ENCODE measurements around the gene APLF.
A peak's percentile ranks its signal among the peaks of the same experiment; 100 is the strongest.
"Not testable (repeated sequence)": the region's sequence is repeated elsewhere in the genome, so short reads cannot be mapped to it uniquely, and the experiment has no call there.

The APLF gene

DNA sequence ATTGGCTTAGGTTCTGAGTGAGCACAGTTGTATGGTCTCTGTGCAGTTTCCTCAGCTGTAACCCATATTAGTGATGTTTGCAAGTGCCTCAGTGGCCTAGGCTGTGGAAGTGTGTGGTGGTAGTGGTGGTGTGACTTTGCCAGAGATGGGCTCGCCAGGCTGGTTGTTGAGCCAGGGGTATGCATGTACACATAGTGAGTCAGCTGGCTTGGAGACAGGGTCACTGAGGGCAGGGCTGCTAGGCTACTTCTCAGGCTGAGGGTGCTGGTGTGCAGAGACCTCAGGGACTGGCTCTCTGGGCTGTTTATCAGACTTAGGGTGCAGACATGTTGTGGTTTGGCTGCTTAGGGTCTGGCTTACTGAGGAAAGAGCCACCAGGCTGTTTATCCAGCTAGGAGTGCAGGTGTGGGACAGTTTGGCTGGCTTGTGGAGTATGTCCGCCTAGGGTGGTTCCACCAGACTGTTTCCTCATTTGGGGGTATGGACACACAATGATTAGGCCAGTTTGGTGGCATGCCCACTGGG, 15.0 kb downstream of the APLF start:
- no peak for DNase-seq

DNA sequence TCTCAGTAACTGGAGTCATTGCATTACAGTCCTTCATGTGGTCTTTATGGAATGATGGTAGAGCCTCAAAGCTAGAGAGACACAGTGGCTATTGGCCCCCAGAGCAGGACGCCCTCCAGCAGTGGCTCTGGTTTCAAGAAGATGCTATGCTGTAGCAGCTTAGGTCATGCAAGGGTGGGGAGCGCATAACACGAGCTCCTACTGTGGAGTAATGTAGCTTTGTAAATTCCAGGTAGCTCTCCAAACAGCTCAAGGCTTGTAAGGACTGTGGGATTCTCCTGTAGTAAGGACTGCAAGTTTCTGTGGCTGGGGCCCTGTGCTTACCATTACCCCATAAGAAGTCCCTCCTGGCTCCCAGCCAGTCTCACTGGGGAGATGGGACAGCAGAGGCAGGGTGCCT, 15.6 kb downstream of the APLF start:
- DNase-seq: no peak

DNA sequence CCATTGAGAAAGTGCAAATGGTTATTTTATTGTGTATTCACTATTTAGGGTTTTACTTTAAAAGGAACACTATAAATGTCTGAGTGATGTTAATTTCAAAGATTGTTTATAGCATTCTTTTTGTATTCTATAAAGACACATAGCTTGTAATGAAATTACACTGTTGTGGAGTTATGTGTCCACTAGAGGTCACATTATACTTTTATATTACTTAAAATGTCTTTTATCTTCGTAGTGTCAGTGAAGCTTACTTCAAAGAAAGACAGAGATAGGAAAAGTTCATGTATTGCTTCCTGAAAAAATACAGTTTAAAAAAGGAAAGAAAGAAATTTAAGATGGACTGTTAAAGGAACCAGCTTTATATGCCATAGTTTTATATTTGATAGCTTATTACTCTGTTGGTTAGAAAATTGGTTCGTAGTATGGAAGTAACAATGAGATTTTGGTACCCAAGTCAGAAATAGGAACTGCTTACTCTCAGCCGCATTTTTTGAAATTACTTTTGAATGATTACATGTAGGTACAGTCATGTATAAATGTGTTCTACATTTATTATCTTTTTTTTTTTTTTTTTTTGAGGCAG, 20.5 kb downstream of the APLF start:
- DNase-seq: peak in 1 of 2 experiments; percentile 45

DNA sequence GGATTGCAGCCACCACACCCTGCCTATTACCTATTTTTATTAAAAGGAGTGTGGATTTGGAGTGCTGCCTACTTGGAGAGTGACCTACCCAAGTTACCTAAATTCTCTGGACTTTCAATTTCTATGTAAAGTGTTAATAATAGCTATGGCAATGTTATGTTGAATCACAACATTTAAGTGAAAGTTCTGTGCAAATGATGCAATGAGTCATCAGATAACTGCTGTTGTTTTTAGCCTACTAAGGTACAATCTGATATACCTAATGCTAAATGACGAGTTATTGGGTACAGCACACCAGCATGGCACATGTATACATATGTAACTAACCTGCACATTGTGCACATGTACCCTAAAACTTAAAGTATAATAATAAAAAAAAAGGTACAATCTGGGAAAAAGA, 21.2 kb downstream of the APLF start:
- DNase-seq: not testable (repeated sequence)

DNA sequence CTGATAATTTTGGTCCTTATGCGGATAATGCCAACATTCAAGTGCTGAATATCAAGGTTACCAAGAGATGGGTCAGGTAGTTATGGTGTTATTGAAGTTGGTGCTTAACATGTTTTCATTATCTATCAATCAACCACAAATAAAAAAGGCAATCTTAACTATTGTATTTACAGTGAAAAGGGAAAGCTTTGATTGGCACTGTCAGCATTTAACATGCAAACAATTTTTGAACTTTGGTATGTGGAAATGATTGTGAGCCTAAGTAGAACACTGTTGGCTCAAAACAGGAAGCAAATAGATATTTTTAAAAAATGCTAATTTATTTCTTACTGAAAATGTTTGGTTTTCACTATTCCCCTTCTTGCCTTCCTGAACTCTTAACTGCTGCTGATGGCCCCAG, 21.9 kb downstream of the APLF start:
- DNase-seq: no peak

DNA sequence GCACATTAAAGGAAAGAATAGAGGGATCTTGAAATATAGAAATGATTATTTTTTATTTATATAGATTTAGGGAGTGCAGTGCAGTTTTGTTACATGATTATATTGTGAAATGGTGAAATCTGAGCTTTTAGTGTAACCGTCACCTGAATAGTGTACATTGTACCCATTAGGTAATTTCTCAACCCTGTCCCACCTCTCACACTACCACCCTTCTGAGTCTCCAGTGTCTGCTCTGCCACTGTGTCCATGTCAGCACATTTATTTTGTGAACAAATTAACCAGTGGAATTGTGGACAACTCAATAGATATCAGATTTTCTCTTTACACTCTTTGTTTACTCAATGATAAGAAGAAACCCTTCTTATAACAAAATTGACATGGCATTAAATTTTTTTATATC, 24.2 kb downstream of the APLF start:
- no peak for DNase-seq

DNA sequence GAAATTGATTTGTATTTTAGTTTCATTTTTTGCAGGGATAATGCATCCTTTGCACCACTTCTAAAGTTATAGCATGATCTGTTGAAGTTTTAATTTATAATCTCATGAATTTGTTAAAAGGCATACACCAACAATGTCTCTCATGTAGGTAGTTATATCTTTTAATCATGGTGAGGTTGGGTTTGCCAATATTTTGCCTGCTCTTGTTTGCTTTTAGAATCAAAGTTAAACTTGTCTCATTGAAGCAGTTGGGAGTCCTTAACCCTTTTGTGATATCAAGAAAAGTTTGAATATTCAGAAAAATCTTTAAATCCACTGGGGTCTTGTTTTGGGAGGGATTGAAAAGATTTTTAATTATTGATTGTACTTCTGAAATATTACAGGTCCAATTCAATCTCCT, 31.7 kb downstream of the APLF start:
- DNase-seq: no peak

DNA sequence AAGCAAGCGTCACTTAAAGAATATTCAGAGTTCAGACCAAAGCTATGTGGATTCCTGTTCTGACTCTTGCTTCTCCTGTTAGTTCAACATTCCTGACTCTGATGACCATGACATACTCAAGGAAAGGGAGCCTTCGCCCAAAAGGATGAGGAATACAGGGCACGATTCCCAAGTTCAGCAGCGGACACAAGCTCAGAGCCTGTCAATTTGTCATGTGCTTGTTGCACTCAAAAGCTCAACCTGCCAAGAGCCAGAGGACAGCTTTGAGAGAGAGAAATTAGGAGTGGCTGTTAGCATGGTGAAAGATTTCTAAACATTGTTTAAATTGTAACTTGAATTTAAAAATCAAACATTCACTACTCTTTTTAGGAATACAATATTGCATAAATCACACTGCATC, 33.3 kb downstream of the APLF start:
- DNase-seq: no peak

DNA sequence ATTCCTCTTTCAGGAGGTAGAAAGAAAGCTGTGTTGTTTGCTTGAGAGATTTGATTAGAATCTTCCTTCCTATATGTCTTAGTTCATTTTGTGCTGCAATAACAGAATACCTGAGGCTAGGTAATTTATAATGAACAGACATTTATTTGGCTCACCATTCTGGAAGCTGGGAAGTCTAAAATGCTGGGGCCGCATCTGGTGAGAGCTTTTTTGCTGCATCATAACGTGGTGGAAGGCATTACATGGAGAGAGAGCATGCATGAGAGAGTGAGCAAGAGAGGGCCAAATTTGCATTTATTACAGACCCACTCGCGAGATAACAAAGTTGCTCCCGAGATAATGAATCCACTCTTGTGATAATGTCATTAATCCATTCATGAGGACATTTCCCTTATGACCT, 34.4 kb downstream of the APLF start:
- no peak for DNase-seq

DNA sequence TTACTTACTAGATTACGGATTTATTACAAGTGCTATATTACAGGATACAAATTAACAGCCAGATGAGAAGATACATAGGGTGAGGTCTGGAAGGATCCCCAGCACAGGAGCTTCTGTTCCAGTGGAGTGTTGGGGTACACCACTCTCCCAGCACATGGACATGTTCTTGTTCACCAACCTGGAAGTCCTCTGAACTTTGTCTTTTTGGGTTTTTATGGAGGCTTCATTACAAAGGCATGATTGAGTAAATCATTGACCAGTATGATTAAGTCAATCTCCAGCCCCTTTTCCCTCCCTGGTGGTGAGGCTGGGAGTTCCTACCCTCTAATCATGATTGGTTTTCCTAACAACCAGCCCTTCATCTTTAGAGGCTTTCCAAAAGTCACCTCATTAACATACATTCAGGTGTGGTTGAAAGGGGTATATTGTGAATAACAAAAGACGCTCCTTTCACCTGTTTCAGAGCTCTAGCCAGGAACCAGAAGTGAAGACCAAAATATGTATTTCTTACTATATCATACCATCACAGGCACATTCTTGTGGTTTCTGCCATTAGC, 38.3 kb downstream of the APLF start:
- no peak for DNase-seq

DNA sequence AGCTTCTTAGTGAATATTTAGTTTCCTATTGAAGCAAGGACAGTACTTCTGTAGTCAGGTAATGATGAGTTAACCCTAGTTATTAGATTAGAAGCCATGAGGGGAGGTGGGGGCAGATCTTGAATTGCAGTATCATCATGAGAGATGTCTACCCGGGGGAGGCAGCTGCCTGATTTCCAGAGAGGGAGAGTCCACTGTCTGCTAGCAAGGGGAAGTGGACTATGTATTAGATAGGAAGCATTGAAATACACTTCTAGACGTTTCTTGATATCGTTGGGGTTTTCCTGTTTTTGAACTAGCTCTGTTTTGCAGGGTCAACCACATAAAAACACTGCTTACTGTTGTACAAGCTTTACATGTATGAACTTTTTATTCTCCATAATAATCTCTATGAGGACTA, 38.8 kb downstream of the APLF start:
- DNase-seq: no peak

DNA sequence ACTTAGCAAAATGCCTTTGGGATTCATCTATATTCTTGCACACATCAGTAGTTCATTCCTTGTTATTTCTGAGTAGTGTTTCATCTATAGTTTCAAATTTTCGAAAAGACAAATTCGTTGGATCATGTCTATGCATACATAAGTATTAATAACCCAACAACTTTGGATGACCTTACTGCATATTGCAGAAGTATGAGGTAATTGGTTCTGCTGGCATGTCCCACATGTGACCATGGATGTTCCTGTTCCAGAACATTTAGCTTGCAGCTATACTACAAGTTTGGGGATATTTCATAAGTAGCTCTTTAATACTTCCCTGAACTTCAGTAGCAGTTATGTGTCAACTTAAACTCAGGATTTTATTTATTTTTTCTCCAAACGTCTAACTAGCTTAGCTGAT, 44.9 kb downstream of the APLF start:
- no peak for DNase-seq

DNA sequence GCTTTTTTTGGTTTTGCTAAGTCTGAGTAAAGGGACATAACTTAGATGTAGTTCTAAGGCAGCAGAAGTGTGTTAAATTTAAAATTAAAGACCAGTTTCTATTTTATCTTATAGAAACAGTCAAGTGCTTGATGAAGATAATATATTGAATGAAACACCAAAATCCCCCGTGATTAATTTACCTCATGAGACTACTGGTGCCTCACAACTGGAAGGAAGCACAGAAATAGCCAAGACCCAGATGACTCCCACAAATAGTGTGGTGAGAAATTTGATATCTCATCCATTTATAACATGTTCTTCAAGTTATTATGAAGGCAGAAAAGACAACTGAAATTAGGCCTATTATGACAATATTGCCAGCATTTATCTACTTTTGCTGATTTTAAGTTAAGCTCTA, 45.6 kb downstream of the APLF start:
- DNase-seq: no peak

DNA sequence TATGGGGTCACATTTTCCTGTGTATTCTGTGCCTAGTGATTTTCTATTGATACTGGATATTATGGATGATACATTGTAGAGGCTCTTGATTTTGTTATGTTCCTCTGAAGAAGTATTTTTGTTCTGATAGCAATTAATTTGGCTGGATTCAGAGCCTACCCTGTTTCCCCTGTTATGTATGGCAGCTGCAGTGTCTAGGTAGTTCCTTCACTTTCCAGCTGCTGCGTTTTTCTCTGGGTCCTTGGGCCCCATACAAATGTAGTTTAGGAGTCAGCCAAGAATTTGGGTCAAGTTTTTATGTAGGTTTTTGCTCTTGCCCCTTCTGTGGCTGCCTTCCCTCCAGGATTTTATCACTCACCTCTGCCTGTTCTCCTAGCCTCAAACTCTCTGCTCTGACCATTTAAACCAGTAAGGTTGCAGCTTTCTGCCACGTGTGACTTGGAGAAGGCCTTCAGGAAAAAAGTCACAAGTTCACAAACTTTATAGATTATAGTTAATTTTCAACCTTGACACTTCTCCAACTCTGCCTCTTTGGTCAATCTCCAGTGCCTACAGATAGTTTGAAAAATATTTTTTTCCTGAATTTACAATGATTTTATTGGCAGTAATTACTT, 47.0 kb downstream of the APLF start:
- DNase-seq: no peak

DNA sequence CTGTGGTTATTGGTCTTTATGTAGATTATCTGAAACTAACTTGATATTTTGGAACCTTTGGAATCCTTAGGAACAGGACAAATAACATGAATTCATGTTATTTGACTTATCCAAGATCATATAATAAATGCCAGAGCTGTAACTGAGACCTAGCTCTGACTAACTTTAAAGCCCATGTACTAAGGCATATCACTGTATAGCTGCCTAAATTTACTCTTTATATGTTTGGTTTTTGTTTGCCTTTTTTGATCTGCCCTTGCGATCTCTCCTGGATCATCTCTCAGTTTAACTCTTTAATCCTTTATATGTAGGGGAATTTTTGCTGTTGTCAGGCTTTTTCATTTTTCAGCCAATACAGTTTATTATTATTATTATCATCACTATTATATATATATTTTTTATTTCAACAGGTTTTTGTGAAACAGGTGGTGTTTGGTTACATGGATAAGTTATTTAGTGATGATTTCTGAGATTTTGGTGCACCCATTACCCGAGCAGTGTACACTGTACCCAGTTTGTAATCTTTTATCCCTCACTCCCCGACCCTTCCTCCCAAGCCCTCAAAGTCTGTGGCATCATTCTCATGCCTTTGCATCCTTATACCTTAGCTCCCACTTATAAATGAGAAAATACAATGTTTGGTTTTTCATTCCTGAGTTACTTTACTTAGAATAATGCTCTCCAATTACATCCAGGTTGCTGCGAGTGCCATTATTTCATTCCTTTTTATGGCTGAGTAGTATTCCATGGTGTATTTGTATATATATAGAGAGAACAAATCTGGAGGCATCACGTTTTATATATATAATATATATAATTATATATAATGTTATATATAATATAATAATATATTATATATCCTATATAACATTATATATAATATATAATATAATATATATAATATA, 48.9 kb downstream of the APLF start:
- no peak for DNase-seq

DNA sequence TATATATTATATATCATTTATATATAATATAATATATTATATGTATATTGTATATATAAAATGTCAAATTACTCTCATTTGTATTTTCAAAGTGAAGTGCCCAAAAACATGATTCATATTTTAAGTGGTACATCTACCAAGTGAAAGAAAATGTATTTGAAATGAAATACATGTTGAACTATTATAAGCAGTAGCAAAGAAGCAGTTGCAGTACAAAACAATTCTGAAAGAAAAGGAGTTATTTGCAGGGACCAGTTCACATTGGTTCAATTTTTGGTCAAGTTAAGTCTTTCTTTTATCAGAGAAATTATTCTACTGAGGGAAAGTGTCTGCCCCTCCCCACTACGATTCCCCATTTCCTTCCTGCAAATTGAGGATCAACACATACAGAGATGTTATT, 51.9 kb downstream of the APLF start:
- no peak for DNase-seq

DNA sequence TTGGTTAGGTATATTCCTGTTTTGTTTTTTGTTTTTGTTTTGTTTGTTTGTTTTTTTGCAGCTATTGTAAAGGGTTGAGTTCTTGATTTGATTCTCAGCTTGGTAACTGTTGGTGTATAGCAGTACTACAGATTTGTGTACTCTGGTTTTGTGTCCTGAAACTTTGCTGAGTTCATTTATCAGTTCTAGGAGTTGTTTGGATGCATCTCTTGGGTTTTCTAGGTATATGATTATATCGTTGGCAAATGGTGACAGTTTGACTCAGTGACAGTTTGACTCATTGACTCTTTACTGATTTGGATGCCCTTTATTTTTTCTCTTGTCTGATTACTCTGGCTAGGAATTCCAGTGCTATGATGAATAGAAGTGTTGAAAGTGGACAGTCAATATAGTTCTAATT, 53.7 kb downstream of the APLF start:
- no peak for DNase-seq

DNA sequence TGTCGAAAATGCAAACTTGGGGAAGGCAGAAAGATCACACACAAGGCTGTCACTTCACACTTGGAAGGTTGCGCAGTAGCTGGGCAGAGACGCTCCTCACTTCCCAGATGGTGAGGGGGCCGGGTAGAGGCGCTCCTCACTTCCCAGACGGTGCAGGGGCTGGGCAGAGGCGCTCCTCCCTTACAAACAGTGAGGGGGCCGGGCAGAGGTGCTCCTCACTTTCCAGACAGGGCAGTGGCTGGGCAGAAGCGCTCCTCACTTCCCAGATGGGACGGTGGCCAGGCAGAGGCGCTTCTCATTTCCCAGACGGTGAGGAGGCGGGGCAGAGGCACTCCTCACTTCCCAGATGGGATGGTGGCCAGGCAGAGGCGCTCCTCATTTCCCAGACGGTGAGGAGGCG, 59.6 kb downstream of the APLF start:
- not testable (repeated sequence) for DNase-seq

DNA sequence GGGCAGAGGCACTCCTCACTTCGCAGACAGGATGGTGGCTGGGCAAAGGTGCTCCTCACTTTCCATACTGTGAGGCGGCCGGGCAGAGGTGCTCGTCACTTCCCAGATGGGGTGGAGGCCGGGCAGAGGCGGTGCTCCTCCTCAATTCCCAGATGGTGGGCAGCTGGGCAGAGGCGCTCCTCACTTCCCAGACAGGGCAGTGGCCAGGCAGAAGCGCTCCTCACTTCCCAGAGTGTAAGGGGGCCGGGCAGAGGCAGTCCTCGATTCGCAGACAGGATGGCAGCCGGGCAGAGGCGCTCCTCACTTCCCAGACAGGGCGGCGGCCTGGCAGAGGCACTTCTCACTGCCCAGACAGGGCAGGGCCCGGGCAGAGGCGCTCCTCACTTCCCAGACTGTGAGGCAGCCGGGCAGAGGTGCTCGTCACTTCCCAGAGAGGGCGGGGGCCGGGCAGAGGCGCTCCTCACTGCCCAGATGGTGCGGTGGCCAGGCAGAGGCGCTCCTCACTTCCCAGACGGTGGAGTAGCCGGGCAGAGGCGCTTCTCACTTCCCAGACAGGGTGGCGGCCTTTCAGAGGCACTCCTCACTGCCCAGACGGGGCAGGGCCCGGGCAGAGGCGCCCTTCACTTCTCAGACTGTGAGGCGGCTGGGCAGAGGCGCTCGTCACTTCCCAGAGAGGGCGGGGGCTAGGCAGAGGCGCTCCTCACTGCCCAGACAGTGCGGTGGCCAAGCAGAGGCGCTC, 60.1 kb downstream of the APLF start:
- DNase-seq: not testable (repeated sequence)

DNA sequence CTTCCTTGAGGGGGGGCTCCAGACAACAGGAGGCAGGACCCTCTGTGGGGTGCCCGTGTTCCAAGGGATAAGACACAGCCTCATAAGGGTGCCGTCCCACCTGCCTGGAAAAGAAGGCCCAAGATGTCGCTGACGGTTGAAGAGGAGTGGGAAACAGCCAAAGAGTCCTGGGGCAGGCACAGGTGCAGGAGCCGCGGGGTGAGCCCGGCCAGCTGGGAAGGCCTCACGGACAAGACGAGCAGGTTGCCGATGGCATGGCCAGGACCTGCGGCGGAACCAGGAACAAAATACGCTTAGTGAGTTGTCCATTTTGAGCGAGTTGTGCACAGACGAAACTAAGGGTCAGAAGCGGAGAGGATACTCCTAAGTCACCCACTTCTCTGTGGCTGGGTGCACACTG, 61.8 kb downstream of the APLF start:
- DNase-seq: not testable (repeated sequence)

DNA sequence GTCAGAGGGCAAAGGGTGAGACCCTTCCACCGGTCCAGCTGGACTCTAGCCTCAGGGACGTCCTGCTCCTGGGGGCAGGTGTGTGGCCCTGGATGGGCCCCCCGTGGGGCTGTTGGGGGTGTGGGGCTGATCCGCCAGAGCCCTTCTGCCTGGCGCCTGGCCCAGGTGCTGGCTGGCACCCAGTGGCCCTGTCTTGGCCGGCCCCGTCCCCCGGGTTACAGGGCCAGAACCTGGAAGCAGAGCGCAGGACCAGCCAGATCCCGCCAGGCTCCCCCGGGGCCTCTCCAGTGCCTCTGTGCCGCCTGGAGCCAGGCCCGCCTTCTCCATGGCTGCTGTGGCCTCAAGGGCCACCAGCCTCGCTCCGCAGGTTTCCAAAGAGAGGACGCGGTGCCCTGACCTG, 62.3 kb downstream of the APLF start:
- DNase-seq: not testable (repeated sequence)

DNA sequence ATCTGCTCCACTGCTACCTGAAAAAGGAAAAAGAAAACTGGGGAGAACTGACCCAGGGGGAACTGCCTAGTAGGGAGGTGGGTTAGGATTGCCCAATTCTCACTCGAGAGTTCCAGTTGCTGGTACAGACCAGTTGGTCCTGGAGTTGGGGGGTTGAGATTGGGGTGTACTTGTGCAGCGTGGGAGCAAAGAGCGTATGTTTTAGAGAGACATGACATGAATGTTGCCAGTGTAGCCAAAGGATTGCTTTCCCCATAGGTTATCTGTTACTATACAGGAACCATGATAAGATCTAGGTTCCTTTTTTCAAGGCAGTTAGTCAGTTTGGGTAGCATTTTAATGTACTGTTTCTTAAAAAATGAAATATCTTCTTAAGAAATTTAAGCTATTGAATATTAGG, 68.6 kb downstream of the APLF start:
- no peak for DNase-seq

DNA sequence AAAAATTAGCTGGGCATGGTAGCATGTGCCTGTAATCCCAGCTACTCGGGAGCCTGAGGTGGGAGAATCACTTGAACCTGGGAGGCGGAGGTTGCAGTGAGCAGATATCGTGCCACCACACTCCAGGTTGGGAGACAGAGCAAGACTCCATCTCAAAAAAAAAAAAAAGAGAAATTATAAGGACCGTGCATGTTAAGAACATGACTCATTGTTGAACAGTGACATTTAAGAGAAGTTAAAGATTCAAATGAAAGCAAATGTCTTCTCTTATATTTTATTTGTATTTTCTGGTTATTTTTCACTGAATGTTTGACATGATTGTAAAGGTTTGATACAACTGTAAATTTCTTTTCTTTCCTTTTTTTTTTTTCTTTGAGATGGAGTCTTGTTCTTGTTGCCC, 69.6 kb downstream of the APLF start:
- no peak for DNase-seq

Measured in SW 1271 (cell line).